A673 (cell line): ENCODE data around the gene MGAT4A. TPM values are rescaled to one million over a fixed set of nuclear protein-coding genes. Genes with fewer than 3 reads are reported as not detected.

Source experiments
- BruUV-seq: library from RNA; stranded (reverse); fragments of 400-500 nt; replicated peaks from 2 replicates; lab custom pipeline; 2021; lab: Mats Ljungman, UMichigan
- CTCF ChIA-PET: fragments of 300-600 bp; sonication (Branson Sonifier 250); formaldehyde crosslinking; loops from one replicate; lab custom pipeline; 2022; ENCODE audit warnings: antibody characterized with exemption; lab: Charles Lee
- POLR2A ChIA-PET: fragments of 300-600 bp; sonication (Branson Sonifier 250); formaldehyde crosslinking; loops from one replicate; lab custom pipeline; 2022; ENCODE audit warnings: antibody characterized with exemption; ENCODE audit not compliant: low non-redundant PET; lab: Charles Lee
- DNase-seq: peaks from one replicate; pipeline ENCODE4 v3.0.0-alpha.2; 2015; ENCODE audit warnings: low spot score
- H3K27ac ChIP-seq: fragments of 200-600 bp; sonication (generic); 2 replicates; pipeline ENCODE4 v1.5.1; 2016; ENCODE audit warnings: mixed run types, low read depth, mild to moderate bottlenecking, mixed read lengths, antibody characterized with exemption, low read length; ENCODE audit not compliant: poor library complexity, severe bottlenecking
- H3K27me3 ChIP-seq: fragments of 200-600 bp; sonication (generic); replicated peaks from 2 replicates; pipeline ENCODE4 v1.6.1; 2017; ENCODE audit warnings: mixed run types, low read depth, mild to moderate bottlenecking, mixed read lengths, antibody characterized with exemption, low read length; ENCODE audit not compliant: insufficient read depth, poor library complexity
- H3K36me3 ChIP-seq: fragments of 200-600 bp; sonication (generic); 2 replicates; pipeline ENCODE4 v1.6.1; 2016; ENCODE audit warnings: mixed run types, mild to moderate bottlenecking, mixed read lengths, antibody characterized with exemption, low read length; ENCODE audit not compliant: insufficient read depth, poor library complexity, severe bottlenecking
- H3K4me1 ChIP-seq: fragments of 200-600 bp; sonication (generic); 2 replicates; pipeline ENCODE4 v1.6.1; 2017; ENCODE audit warnings: mixed run types, mild to moderate bottlenecking, mixed read lengths, antibody characterized with exemption, low read length; ENCODE audit not compliant: insufficient read depth, poor library complexity, severe bottlenecking
- H3K4me3 ChIP-seq: fragments of 200-600 bp; sonication (generic); 2 replicates; pipeline ENCODE4 v1.5.1; 2016; ENCODE audit warnings: low read depth, mixed run types, mild to moderate bottlenecking, mixed read lengths, low read length; ENCODE audit not compliant: poor library complexity, severe bottlenecking
- H3K9me3 ChIP-seq: fragments of 200-600 bp; sonication (generic); 2 replicates; pipeline ENCODE4 v1.6.1; 2016; ENCODE audit warnings: mixed run types, low read depth, mild to moderate bottlenecking, mixed read lengths, antibody characterized with exemption, low read length; ENCODE audit not compliant: poor library complexity, severe bottlenecking
- EZH2 ChIP-seq: fragments of 200-600 bp; sonication (generic); IDR thresholded peaks from 2 replicates; pipeline ENCODE4 v1.6.1; 2017; ENCODE audit warnings: borderline replicate concordance, low read depth, mild to moderate bottlenecking, mixed read lengths, antibody characterized with exemption, low read length; ENCODE audit not compliant: poor library complexity, severe bottlenecking
- intact Hi-C: fragments of 100-400 bp; cut with micrococcal nuclease; formaldehyde crosslinking; loops from one replicate; pipeline ENCODE4 v1.10.0; 2022; ENCODE audit not compliant: unreplicated experiment
- total RNA-seq: library from RNA; stranded (reverse); gene quantifications from 2 replicates; pipeline ENCODE4 v1.2.3, GENCODE V29; 2021
- TF ChIP-seq, protein P1 (sequence below): fragments of 300-800, 200-600 bp; sonication (generic); conservative IDR thresholded peaks from 2 replicates; pipeline ENCODE4 v1.5.1; 2017; ENCODE audit warnings: low read depth, mild to moderate bottlenecking, antibody characterized with exemption, low read length, moderate library complexity, mixed read lengths

MGAT4A gene
- total RNA-seq, 1 experiment from 2014 or later: 0.09 TPM

DNA sequence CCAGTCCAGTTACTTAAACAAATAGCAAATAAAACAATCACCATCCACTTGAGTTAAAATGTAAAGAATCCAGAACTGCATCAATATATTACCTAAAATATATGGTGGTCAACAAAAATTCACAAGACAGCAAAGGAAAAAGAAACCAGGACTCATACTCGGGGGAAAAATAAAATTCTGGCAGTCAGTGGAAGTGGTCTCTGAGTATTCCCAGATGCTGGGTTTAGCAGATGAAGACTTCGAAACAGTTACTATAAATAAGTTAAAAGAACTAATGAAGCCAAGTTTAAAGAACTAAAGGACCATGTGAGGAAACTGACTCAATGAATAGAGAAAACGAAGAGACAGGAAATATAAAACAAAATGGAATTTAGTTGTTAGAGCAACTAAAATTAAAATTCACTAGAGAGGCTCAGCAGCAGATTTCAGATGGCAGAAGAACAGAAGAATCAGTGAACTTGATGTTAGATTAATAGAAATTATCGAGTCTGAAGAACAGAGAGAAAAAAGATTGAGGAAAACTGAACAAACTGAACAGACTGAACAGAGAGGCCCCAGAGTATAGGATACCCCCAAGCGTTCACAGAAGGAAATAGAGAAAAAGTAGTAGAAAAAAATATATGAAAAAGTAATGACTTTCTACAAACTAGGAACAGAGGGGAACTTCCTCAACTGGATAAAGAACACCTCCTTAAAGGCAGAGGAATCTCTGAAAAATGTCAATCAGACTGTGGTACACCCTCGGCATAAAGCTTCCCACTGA lies 27.9 kb downstream of the MGAT4A start:
- intact Hi-C loops: no loop called here
- Histone ChIP-seq H3K36me3 (no peaks in the 10 kb centered on the region), H3K9me3 (no peaks in the 10 kb centered on the region), H3K4me3 (no peak overlapping the region), H3K27me3 (peaks cover 3% of the 10 kb centered on the region), H3K4me1 (peaks cover 7% of the 10 kb centered on the region), H3K27ac (no peak overlapping the region)
- no peak for TF ChIP-seq EZH2
- TF ChIP-seq, protein P1, sequence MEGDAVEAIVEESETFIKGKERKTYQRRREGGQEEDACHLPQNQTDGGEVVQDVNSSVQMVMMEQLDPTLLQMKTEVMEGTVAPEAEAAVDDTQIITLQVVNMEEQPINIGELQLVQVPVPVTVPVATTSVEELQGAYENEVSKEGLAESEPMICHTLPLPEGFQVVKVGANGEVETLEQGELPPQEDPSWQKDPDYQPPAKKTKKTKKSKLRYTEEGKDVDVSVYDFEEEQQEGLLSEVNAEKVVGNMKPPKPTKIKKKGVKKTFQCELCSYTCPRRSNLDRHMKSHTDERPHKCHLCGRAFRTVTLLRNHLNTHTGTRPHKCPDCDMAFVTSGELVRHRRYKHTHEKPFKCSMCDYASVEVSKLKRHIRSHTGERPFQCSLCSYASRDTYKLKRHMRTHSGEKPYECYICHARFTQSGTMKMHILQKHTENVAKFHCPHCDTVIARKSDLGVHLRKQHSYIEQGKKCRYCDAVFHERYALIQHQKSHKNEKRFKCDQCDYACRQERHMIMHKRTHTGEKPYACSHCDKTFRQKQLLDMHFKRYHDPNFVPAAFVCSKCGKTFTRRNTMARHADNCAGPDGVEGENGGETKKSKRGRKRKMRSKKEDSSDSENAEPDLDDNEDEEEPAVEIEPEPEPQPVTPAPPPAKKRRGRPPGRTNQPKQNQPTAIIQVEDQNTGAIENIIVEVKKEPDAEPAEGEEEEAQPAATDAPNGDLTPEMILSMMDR: no peak
- POLR2A ChIA-PET: no interaction called here
- no TSS peak for BruUV-seq
- CTCF ChIA-PET: no interaction called here
- peak; percentile 28 for DNase-seq

DNA sequence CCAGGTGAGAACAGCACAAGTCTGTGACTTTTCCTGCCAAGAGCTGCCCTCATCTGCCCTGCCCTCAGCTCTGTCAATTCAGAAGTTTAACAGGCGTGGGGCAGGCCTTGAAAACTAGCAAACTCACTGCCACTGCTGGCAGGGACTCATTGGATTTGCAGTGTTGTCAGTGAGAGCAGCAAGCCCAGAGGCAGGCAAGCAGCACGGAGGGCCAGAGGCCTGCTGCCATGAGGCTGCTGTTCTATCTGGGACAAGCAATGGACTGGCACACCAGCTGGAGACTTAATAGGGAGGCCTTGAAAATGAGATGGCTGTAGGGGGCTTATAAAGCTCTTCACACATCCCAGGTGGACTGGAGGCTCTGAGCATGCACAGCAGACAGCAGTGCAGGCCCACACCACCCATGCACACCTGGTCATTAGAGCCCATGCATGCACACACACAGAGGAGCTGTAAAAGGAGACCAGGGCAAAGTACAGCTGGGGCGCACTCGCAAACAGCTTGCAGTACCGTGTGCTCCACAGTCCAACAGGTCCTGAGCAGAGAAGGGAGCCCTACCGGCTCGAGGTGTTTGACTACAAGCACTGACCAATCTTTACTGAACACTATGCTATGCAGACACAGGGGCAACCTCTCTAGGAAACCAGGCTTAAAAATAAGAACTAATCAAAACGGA lies 28.7 kb downstream of the MGAT4A start:
- no peak overlapping the region for H3K4me3 ChIP-seq
- H3K4me1 ChIP-seq: peaks cover 7% of the 10 kb centered on the region
- no peak for DNase-seq
- TF ChIP-seq EZH2: no peak
- TF ChIP-seq, protein P1: no peak
- no TSS peak for BruUV-seq
- no peaks in the 10 kb centered on the region for H3K36me3 ChIP-seq
- CTCF ChIA-PET: no interaction called here
- intact Hi-C loops: no loop called here
- H3K27me3 ChIP-seq: no peaks in the 10 kb centered on the region
- H3K27ac ChIP-seq: no peak overlapping the region
- no peaks in the 10 kb centered on the region for H3K9me3 ChIP-seq
- POLR2A ChIA-PET: no interaction called here

DNA sequence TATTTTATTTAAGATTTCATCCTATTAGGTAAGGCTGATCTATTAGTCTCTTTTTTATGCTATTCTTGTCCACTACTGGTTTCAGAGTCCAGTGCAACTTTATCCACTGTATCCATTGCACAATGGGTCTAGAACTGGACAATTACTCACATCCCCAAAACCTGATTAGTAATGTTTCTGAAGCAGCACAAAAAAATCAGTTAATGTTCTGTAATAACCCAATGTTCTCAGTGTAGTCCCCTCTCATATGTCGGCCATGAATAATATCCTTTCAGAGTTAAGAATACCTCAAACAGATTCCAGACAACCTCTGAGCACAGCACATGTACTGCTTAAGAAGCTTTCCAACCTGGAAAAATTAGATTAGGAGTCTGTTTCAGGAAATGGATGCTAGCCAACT lies 29.7 kb downstream of the MGAT4A start:
- BruUV-seq: no TSS peak
- H3K27ac ChIP-seq: no peak overlapping the region
- H3K27me3 ChIP-seq: no peaks in the 10 kb centered on the region
- no peak overlapping the region for H3K4me3 ChIP-seq
- peaks cover 7% of the 10 kb centered on the region for H3K4me1 ChIP-seq
- CTCF ChIA-PET: no interaction called here
- DNase-seq: no peak
- POLR2A ChIA-PET: no interaction called here
- H3K9me3 ChIP-seq: no peaks in the 10 kb centered on the region
- no peak for TF ChIP-seq EZH2
- TF ChIP-seq, protein P1: no peak
- intact Hi-C loops: no loop called here
- no peaks in the 10 kb centered on the region for H3K36me3 ChIP-seq
